ENCODE measurements around the gene MYO5B.

The MYO5B gene

DNA sequence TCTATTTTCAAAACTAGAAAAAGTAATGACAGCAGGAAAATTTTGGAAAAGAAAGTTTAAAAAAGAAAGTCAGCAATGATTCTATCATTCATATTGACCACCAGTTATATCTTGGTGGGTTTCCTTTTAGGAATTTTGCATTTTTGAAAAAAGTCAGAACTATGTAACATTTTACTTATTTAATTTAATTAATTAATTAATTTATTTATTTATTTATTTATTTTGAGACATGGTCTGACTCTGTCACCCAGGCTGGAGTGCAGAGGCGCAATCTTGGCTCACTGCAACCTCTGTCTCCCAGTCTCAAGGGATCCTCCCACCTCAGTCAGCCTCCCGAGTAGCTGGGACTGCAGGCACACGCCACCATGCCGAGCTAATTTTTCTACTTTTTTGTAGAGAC is 231.7 kb downstream of the MYO5B start:
- TF ChIP-seq, protein P1, sequence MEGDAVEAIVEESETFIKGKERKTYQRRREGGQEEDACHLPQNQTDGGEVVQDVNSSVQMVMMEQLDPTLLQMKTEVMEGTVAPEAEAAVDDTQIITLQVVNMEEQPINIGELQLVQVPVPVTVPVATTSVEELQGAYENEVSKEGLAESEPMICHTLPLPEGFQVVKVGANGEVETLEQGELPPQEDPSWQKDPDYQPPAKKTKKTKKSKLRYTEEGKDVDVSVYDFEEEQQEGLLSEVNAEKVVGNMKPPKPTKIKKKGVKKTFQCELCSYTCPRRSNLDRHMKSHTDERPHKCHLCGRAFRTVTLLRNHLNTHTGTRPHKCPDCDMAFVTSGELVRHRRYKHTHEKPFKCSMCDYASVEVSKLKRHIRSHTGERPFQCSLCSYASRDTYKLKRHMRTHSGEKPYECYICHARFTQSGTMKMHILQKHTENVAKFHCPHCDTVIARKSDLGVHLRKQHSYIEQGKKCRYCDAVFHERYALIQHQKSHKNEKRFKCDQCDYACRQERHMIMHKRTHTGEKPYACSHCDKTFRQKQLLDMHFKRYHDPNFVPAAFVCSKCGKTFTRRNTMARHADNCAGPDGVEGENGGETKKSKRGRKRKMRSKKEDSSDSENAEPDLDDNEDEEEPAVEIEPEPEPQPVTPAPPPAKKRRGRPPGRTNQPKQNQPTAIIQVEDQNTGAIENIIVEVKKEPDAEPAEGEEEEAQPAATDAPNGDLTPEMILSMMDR (IDR thresholded peaks at IDR 0.05; ENCODE audit: low read depth, low read length), result no peak
- H3K9me3 ChIP-seq (ENCODE audit: severe bottlenecking), result no peaks in the 10 kb centered on the region
- no peak overlapping the region for H3K27ac ChIP-seq
- H3K36me3 ChIP-seq, result no peaks in the 10 kb centered on the region
- no peak overlapping the region for H3K4me3 ChIP-seq (ENCODE audit: low read depth, low read length)
- no peaks in the 10 kb centered on the region for H3K27me3 ChIP-seq (ENCODE audit: insufficient read depth, low read depth, severe bottlenecking)
- no peak for DNase-seq

GRCh38 chr18:49961271-49961670 is 233.7 kb downstream of the MYO5B start:
- no peaks in the 10 kb centered on the region for H3K9me3 ChIP-seq (ENCODE audit: severe bottlenecking)
- no peaks in the 10 kb centered on the region for H3K27me3 ChIP-seq (ENCODE audit: insufficient read depth, low read depth, severe bottlenecking)
- H3K36me3 ChIP-seq, result no peaks in the 10 kb centered on the region
- TF ChIP-seq, protein P1 (IDR thresholded peaks at IDR 0.05; ENCODE audit: low read depth, low read length), result no peak
- DNase-seq, result no peak
- no peak overlapping the region for H3K27ac ChIP-seq
- no peak overlapping the region for H3K4me3 ChIP-seq (ENCODE audit: low read depth, low read length)

- Histone ChIP-seq H3K9me3 (ENCODE audit: severe bottlenecking) (no peaks in the 10 kb centered on the region), H3K27ac (no peak overlapping the region), H3K27me3 (ENCODE audit: insufficient read depth, low read depth, severe bottlenecking) (no peaks in the 10 kb centered on the region), H3K4me3 (ENCODE audit: low read depth, low read length) (no peak overlapping the region), H3K36me3 (no peaks in the 10 kb centered on the region)
- TF ChIP-seq, protein P1 (IDR thresholded peaks at IDR 0.05; ENCODE audit: low read depth, low read length), result no peak
- DNase-seq, result no peak
These were observed 234.6 kb downstream of the MYO5B start for GRCh38 chr18:49960376-49960775.

- Histone ChIP-seq H3K36me3 (no peaks in the 10 kb centered on the region), H3K27ac (no peak overlapping the region), H3K4me3 (ENCODE audit: low read depth, low read length) (no peak overlapping the region), H3K9me3 (ENCODE audit: severe bottlenecking) (no peaks in the 10 kb centered on the region), H3K27me3 (ENCODE audit: insufficient read depth, low read depth, severe bottlenecking) (no peaks in the 10 kb centered on the region)
- no peak for DNase-seq
- TF ChIP-seq, protein P1 (IDR thresholded peaks at IDR 0.05; ENCODE audit: low read depth, low read length), result no peak
These were observed 235.8 kb downstream of the MYO5B start for GRCh38 chr18:49959176-49959575.

DNA sequence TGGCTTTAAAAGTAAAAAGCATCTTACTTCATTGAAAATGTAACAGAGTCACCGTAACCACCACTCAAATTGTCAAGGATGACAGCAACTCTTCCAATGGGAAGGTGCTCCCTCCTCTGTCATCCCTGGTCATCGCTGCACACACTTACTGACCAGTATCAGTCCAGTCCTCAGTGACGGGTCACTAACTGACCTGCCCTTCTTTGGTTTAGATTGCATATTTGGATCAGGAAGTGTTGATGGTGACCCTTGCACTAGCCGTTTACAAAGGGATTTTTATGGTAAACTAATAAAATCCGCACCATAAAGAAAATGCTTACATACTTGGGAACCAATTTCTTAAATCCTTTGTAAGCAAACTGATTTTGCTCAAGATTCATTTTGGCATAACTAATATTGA is 239.7 kb downstream of the MYO5B start:
- H3K4me3 ChIP-seq (ENCODE audit: low read depth, low read length), result no peak overlapping the region
- H3K9me3 ChIP-seq (ENCODE audit: severe bottlenecking), result no peaks in the 10 kb centered on the region
- TF ChIP-seq, protein P1 (IDR thresholded peaks at IDR 0.05; ENCODE audit: low read depth, low read length), result no peak
- H3K36me3 ChIP-seq, result no peaks in the 10 kb centered on the region
- H3K27me3 ChIP-seq (ENCODE audit: insufficient read depth, low read depth, severe bottlenecking), result no peaks in the 10 kb centered on the region
- no peak overlapping the region for H3K27ac ChIP-seq
- DNase-seq, result no peak

DNA sequence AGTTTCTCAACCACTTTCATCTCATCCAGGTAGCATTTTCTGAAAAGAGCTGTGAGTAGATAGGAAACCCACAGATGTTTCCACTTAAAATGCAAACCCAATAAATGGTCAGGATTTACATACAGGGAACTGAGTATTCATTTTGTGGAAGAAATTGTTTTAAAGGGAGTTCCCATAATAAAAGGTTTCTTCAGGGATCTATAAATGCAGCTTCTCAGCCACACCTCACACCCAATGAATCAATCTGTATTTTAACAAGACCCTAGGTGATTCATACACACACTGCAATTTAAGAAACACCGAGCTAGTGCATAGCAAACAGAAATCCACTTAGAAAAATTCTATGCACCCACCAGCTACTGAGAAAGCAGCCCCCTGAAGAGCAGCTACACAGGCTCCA is 241.6 kb downstream of the MYO5B start:
- no peak for DNase-seq
- Histone ChIP-seq H3K9me3 (ENCODE audit: severe bottlenecking) (no peaks in the 10 kb centered on the region), H3K36me3 (no peaks in the 10 kb centered on the region), H3K4me3 (ENCODE audit: low read depth, low read length) (no peak overlapping the region), H3K27ac (no peak overlapping the region), H3K27me3 (ENCODE audit: insufficient read depth, low read depth, severe bottlenecking) (no peaks in the 10 kb centered on the region)
- TF ChIP-seq, protein P1 (IDR thresholded peaks at IDR 0.05; ENCODE audit: low read depth, low read length), result no peak
